Measurements from ENCODE around the gene SMCP.

DNA sequence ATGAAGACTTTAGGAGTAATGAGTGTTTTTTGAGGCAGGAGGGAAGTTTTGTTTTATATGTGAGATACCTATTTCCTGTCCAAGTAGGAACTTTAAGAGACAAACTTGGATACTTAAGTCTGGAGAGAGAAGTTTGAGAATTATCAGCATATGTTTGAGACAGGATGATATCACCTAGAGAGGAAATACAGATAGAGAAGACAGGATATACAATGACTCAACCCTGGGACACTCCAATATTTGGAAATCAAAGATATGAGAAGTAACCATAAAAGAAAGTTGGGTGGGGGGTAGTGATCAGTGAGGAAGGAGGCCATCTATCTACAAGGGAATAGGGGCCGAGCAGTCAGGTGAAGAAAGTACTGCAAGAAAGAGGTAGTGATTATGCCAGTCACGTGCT, 11.8 kb upstream of the SMCP start:
- TF ChIP-seq POLR2AphosphoS5 (IDR thresholded peaks at IDR 0.05; ENCODE audit: insufficient read depth in 1 of 2, low read depth in 1 of 2) (no peak), CTCF (IDR thresholded peaks at IDR 0.05) (no peak)
